Endothelial cell of umbilical vein (primary cell): ENCODE data around the gene BCAS4. TPM values are rescaled to one million over a fixed set of nuclear protein-coding genes. Genes with fewer than 3 reads are reported as not detected.

Source experiments
- BruUV-seq: library from RNA; stranded (reverse); fragments of 400-500 nt; replicated peaks from 2 replicates; lab custom pipeline; 2021; lab: Mats Ljungman, UMichigan
- CTCF ChIA-PET: fragments of 300-600, 350-600 bp; sonication (Branson Sonifier 250); formaldehyde crosslinking; loops from one replicate; lab custom pipeline; 2021; ENCODE audit warnings: antibody characterized with exemption, inconsistent platforms; lab: Charles Lee
- POLR2A ChIA-PET: fragments of 300-600, 350-600 bp; sonication (Branson Sonifier 250); formaldehyde crosslinking; loops from one replicate; lab custom pipeline; 2021; ENCODE audit warnings: antibody characterized with exemption, inconsistent platforms; lab: Charles Lee
- DNase-seq: peaks from one replicate; pipeline ENCODE4 v3.0.0-alpha.2; 2011; ENCODE audit warnings: low read depth, low spot score
- FAIRE-seq: peaks from 2 replicates; lab custom pipeline; 2011; peaks lifted over from hg19 to GRCh38; lab: Jason Lieb, UNC
- H2AFZ ChIP-seq: 2 replicates; pipeline ENCODE4 v1.6.0; 2012; ENCODE audit warnings: low read depth, low read length, control low read depth, inconsistent platforms
- H3K27ac ChIP-seq: 2 replicates; pipeline ENCODE4 v1.5.1; 2011; ENCODE audit warnings: low read depth, mild to moderate bottlenecking, control low read depth, low read length, moderate library complexity; ENCODE audit not compliant: insufficient read depth
- H3K27me3 ChIP-seq, 2 experiments: 2 replicates each; pipeline versions ENCODE4 v1.6.0 to v1.6.1; 2011; ENCODE audit warnings: low read length in 2 of 2, mixed read lengths in 1 of 2; ENCODE audit not compliant: control insufficient read depth in 2 of 2, insufficient read depth in 2 of 2
- H3K36me3 ChIP-seq, 2 experiments: 2 replicates in 1 of 2; 3 replicates in 1 of 2; pipeline ENCODE4 v1.5.1; 2011; ENCODE audit warnings: low read length in 2 of 2, mild to moderate bottlenecking in 1 of 2, moderate library complexity in 1 of 2; ENCODE audit not compliant: control insufficient read depth in 2 of 2, insufficient read depth in 2 of 2; ENCODE audit errors: extremely low read depth in 1 of 2
- H3K4me1 ChIP-seq: 3 replicates; pipeline ENCODE4 v1.5.1; 2011; ENCODE audit warnings: mild to moderate bottlenecking, low read length; ENCODE audit not compliant: control insufficient read depth, insufficient read depth; ENCODE audit errors: extremely low read depth
- H3K4me2 ChIP-seq: 2 replicates; pipeline ENCODE4 v1.6.1; 2011; ENCODE audit warnings: low read length, control low read depth, mixed read lengths; ENCODE audit not compliant: insufficient read depth
- H3K4me3 ChIP-seq, 3 experiments: fragments of 200-600 bp in 1 of 3; sonication (generic), shearing (Covaris generic) in 1 of 3; replicated peaks in 1 of 3; 2 replicates each; pipeline ENCODE4 v1.5.1; 2011 to 2016; ENCODE audit warnings: control low read depth in 3 of 3, low read length in 3 of 3, mild to moderate bottlenecking in 2 of 3, inconsistent platforms in 1 of 3, low read depth in 1 of 3, moderate library complexity in 1 of 3; ENCODE audit not compliant: insufficient read depth in 1 of 3
- H3K79me2 ChIP-seq: 2 replicates; pipeline ENCODE4 v1.6.0; 2012; ENCODE audit warnings: low read length, inconsistent platforms; ENCODE audit not compliant: control insufficient read depth, insufficient read depth
- H3K9ac ChIP-seq: replicated peaks from 2 replicates; pipeline ENCODE3; 2011; ENCODE audit warnings: low read length, control low read depth; ENCODE audit not compliant: insufficient read depth; ENCODE audit errors: extremely low read depth
- H3K9me1 ChIP-seq: replicated peaks from 3 replicates; pipeline ENCODE4 v1.6.0; 2011; ENCODE audit warnings: mild to moderate bottlenecking, low read length; ENCODE audit not compliant: control insufficient read depth, insufficient read depth; ENCODE audit errors: extremely low read depth
- H3K9me3 ChIP-seq: replicated peaks from 2 replicates; pipeline ENCODE4 v1.5.1; 2012; ENCODE audit warnings: low read length, inconsistent platforms; ENCODE audit not compliant: control insufficient read depth, insufficient read depth
- H4K20me1 ChIP-seq: replicated peaks from 2 replicates; pipeline ENCODE3; 2011; ENCODE audit warnings: mild to moderate bottlenecking, low read length; ENCODE audit not compliant: control insufficient read depth, insufficient read depth; ENCODE audit errors: extremely low read depth
- CTCF ChIP-seq, 2 donors: IDR thresholded peaks; 1 replicate in 1 of 2; 2 replicates in 1 of 2; pipeline ENCODE4 v1.5.1; 2011; ENCODE audit warnings: low read length in 2 of 2, mild to moderate bottlenecking in 2 of 2, moderate library complexity in 2 of 2, control low read depth in 1 of 2, inconsistent platforms in 1 of 2, low read depth in 1 of 2; ENCODE audit not compliant: insufficient read depth in 1 of 2; ENCODE audit errors: extremely low read depth in 1 of 2
- FOS ChIP-seq: IDR thresholded peaks from 2 replicates; pipeline ENCODE4 v1.6.1; 2011; ENCODE audit warnings: mild to moderate bottlenecking, low read length, moderate library complexity, borderline replicate concordance; ENCODE audit not compliant: insufficient read depth
- GATA2 ChIP-seq: IDR thresholded peaks from 2 replicates; pipeline ENCODE4 v1.7.0; 2011; ENCODE audit warnings: low read depth, mild to moderate bottlenecking, moderate library complexity, mixed read lengths, low read length; ENCODE audit not compliant: insufficient read length, insufficient read depth
- JUN ChIP-seq: IDR thresholded peaks from 2 replicates; pipeline ENCODE4 v1.6.1; 2011; ENCODE audit warnings: borderline replicate concordance, low read depth; ENCODE audit not compliant: insufficient read length, insufficient read depth
- MYC ChIP-seq: IDR thresholded peaks from one replicate; pipeline ENCODE4 v1.6.1; 2011; ENCODE audit warnings: mild to moderate bottlenecking, low read depth, low read length
- POLR2AphosphoS5 ChIP-seq: IDR thresholded peaks from 2 replicates; pipeline ENCODE4 v1.6.1; 2012; ENCODE audit warnings: low read depth, mild to moderate bottlenecking, control low read depth, low read length, moderate library complexity; ENCODE audit not compliant: insufficient read depth
- dilution Hi-C: fragments of 300-500 bp; cut with MboI; formaldehyde crosslinking; loops from one replicate; pipeline ENCODE4 v1.15.0; 2019; ENCODE audit warnings: low sequenced_read_pairs; ENCODE audit not compliant: extremely low pct_ligation_motif_present
- intact Hi-C: fragments of 100-400 bp; cut with micrococcal nuclease; formaldehyde crosslinking; loops from one replicate; pipeline ENCODE4 v1.10.0; 2022
- polyA plus RNA-seq, 4 experiments: library from polyadenylated mRNA; depleted of rRNA in 3 of 4; stranded (reverse) in 3 of 4; unstranded in 1 of 4; fragments of >200 nt; gene quantifications; 2 replicates each; pipeline versions ENCODE4 v1.2.1 to v1.2.3, GENCODE V29; 2011 to 2012; ENCODE audit warnings: missing spikeins in 1 of 4
- total RNA-seq: library from RNA; stranded (reverse); gene quantifications from 2 replicates; pipeline ENCODE4 v1.2.3, GENCODE V29; 2021

Gene BCAS4
- total and polyA plus RNA-seq, 2 donors (not counting 3 experiments of a cell fraction or from before 2014, with no cell fraction given): 1.0 to 1.5 TPM

- H3K27me3 ChIP-seq: no peaks in the 10 kb centered on the region
- ChIA-PET POLR2A (no interaction called here), CTCF (interaction anchor here (1.5 kb wide), 1 partner anchor 124 kb away, joined by 3 read pairs; no protein-coding TSS in a partner anchor)
- no peak for DNase-seq
- dilution Hi-C loops: no loop called here
- no peaks in the 10 kb centered on the region for H3K9me3 ChIP-seq
- H3K4me2 ChIP-seq: no peak overlapping the region
- no TSS peak for BruUV-seq
- H3K27ac ChIP-seq: no peak overlapping the region
- no peak overlapping the region for H3K9ac ChIP-seq
- no peaks in the 10 kb centered on the region for H3K79me2 ChIP-seq
- H2AFZ ChIP-seq: no peak overlapping the region
- intact Hi-C loops: no loop called here
- TF ChIP-seq GATA2 (no peak), POLR2AphosphoS5 (no peak), FOS (no peak), JUN (no peak)
- H3K9me1 ChIP-seq: no peaks in the 10 kb centered on the region
- no peak for FAIRE-seq
- H4K20me1 ChIP-seq: no peaks in the 10 kb centered on the region
- no peaks in the 10 kb centered on the region for H3K4me1 ChIP-seq
- H3K4me3 ChIP-seq: no peak overlapping the region
- no peaks in the 10 kb centered on the region for H3K36me3 ChIP-seq
Measured at GRCh38 chr20:50873585-50873984, 78.7 kb downstream of the BCAS4 start.

DNA sequence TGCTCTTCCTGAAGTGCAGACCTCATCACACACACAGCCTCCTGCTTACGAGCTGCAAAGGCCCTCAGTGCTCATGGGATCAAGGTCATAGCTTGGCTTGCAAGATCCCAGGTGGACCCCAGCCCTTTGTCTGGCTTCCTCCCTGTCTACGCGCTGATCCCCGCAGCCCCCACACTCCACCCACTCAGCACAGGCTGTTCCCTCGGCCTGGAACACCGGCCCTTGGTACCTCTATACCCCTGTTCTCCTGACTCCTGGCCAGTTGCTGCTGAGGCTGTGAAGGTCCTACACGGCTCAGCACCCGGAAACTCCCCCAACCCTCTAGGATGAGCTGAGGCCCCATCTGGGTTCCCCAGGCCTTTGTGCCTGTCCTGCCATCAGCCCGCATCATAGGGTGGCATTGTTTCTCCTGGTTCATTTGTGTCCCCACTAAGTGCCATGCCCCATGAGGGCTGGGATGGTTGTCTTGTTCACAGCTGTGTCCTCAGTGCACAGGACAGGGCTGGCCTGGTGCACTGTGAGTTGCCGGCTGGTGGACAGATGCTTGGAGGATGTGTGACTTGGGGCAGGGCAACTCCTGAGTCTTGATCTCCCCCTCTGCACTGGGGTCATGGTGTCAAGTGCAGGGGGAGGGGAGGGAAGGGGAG is 79.4 kb downstream of the BCAS4 start:
- H3K4me1 ChIP-seq: no peaks in the 10 kb centered on the region
- H3K4me3 ChIP-seq: no peak overlapping the region
- no peaks in the 10 kb centered on the region for H4K20me1 ChIP-seq
- H3K9ac ChIP-seq: no peak overlapping the region
- H2AFZ ChIP-seq: no peak overlapping the region
- no peak for DNase-seq
- intact Hi-C loops (no loop called here), dilution Hi-C loops (no loop called here)
- no peak overlapping the region for H3K27ac ChIP-seq
- TF ChIP-seq FOS (no peak), MYC (no peak), CTCF (IDR thresholded peaks at IDR 0.05; ENCODE audit: extremely low read depth in 1 of 2, insufficient read depth in 1 of 2, low read depth in 1 of 2, low read length in 2 of 2) (no peak)
- CTCF ChIA-PET: interaction anchor here (1.5 kb wide), 1 partner anchor 125 kb away, joined by 3 read pairs; no protein-coding TSS in a partner anchor
- H3K4me2 ChIP-seq: no peak overlapping the region
- H3K79me2 ChIP-seq: no peaks in the 10 kb centered on the region
- H3K27me3 ChIP-seq: no peaks in the 10 kb centered on the region
- H3K9me3 ChIP-seq: no peaks in the 10 kb centered on the region
- FAIRE-seq: no peak
- no peaks in the 10 kb centered on the region for H3K9me1 ChIP-seq
- POLR2A ChIA-PET: no interaction called here
- BruUV-seq: no TSS peak
- no peaks in the 10 kb centered on the region for H3K36me3 ChIP-seq
